ENCODE data around the gene RBFOX2. TPM values are rescaled to one million over a fixed set of nuclear protein-coding genes. Genes with fewer than 3 reads are reported as not detected.

The RBFOX2 gene
- total and polyA plus RNA-seq, 2 of the 13 experiments (the other 11 are each of a cell fraction or from before 2014, with no cell fraction given): 37.3 to 40.4 TPM

DNA sequence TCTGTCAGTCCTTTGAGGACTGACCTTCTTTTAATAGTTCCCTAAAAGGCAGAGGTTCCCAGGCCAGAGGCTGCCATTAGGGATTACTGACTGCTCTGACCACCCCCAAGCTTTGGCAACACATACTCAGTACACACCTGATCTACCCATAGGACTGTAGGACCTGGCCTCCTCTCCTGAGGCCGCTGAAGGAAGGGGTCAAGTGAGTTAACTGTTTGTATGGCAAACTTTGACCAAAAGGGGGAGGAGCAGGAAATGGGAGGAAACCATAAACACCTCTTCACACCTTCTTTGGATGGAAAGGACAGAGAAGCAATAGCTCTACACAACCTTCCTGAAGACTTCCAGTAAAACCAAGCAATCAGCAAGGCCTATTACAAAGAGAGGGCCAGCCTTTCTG is 207.0 kb downstream of the RBFOX2 start (continued):
- no peak for TF ChIP-seq MYC (CRISPR knock-in tag; IDR thresholded peaks at IDR 0.05; ENCODE audit: borderline replicate concordance)
- no peak for TF ChIP-seq CSRNP2 (CRISPR knock-in tag; conservative IDR thresholded peaks at IDR 0.05; ENCODE audit: low read depth)
- peak; percentile 20; the same call in 1 of the 2 replicates for TF ChIP-seq ZNF644 (CRISPR knock-in tag; IDR thresholded peaks at IDR 0.05; ENCODE audit: low read depth)
- TF ChIP-seq PAX8 (CRISPR knock-in tag; IDR thresholded peaks at IDR 0.05; ENCODE audit: borderline replicate concordance): no peak
- TF ChIP-seq ZNF292 (CRISPR knock-in tag; IDR thresholded peaks at IDR 0.05; ENCODE audit: borderline replicate concordance, low read depth): no peak
- TF ChIP-seq, protein P1, sequence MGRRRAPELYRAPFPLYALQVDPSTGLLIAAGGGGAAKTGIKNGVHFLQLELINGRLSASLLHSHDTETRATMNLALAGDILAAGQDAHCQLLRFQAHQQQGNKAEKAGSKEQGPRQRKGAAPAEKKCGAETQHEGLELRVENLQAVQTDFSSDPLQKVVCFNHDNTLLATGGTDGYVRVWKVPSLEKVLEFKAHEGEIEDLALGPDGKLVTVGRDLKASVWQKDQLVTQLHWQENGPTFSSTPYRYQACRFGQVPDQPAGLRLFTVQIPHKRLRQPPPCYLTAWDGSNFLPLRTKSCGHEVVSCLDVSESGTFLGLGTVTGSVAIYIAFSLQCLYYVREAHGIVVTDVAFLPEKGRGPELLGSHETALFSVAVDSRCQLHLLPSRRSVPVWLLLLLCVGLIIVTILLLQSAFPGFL (CRISPR knock-in tag; IDR thresholded peaks at IDR 0.05): no peak
- TF ChIP-seq ATRX (CRISPR knock-in tag; IDR thresholded peaks at IDR 0.05; ENCODE audit: borderline replicate concordance): no peak
- no peak for TF ChIP-seq ZNF430 (CRISPR knock-in tag; IDR thresholded peaks at IDR 0.05)
- no peak for TF ChIP-seq ZNF530 (CRISPR knock-in tag; IDR thresholded peaks at IDR 0.05; ENCODE audit: low read depth)
- TF ChIP-seq, protein P2, sequence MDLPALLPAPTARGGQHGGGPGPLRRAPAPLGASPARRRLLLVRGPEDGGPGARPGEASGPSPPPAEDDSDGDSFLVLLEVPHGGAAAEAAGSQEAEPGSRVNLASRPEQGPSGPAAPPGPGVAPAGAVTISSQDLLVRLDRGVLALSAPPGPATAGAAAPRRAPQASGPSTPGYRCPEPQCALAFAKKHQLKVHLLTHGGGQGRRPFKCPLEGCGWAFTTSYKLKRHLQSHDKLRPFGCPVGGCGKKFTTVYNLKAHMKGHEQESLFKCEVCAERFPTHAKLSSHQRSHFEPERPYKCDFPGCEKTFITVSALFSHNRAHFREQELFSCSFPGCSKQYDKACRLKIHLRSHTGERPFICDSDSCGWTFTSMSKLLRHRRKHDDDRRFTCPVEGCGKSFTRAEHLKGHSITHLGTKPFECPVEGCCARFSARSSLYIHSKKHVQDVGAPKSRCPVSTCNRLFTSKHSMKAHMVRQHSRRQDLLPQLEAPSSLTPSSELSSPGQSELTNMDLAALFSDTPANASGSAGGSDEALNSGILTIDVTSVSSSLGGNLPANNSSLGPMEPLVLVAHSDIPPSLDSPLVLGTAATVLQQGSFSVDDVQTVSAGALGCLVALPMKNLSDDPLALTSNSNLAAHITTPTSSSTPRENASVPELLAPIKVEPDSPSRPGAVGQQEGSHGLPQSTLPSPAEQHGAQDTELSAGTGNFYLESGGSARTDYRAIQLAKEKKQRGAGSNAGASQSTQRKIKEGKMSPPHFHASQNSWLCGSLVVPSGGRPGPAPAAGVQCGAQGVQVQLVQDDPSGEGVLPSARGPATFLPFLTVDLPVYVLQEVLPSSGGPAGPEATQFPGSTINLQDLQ (CRISPR knock-in tag; IDR thresholded peaks at IDR 0.05): no peak
- TF ChIP-seq MAFG (CRISPR knock-in tag; IDR thresholded peaks at IDR 0.05): no peak
- TF ChIP-seq ZNF121 (CRISPR knock-in tag; IDR thresholded peaks at IDR 0.05): no peak
- TF ChIP-seq, protein P3, sequence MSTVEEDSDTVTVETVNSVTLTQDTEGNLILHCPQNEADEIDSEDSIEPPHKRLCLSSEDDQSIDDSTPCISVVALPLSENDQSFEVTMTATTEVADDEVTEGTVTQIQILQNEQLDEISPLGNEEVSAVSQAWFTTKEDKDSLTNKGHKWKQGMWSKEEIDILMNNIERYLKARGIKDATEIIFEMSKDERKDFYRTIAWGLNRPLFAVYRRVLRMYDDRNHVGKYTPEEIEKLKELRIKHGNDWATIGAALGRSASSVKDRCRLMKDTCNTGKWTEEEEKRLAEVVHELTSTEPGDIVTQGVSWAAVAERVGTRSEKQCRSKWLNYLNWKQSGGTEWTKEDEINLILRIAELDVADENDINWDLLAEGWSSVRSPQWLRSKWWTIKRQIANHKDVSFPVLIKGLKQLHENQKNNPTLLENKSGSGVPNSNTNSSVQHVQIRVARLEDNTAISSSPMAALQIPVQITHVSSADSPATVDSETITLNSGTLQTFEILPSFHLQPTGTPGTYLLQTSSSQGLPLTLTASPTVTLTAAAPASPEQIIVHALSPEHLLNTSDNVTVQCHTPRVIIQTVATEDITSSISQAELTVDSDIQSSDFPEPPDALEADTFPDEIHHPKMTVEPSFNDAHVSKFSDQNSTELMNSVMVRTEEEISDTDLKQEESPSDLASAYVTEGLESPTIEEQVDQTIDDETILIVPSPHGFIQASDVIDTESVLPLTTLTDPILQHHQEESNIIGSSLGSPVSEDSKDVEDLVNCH (CRISPR knock-in tag; IDR thresholded peaks at IDR 0.05): no peak
- no peak for TF ChIP-seq DMAP1 (CRISPR knock-in tag; IDR thresholded peaks at IDR 0.05)
- TF ChIP-seq MATR3 (CRISPR knock-in tag; IDR thresholded peaks at IDR 0.05): no peak
- no peak for TF ChIP-seq IRF9 (CRISPR knock-in tag; IDR thresholded peaks at IDR 0.05; ENCODE audit: borderline replicate concordance)
- no peak for TF ChIP-seq ZC3H13 (CRISPR knock-in tag; IDR thresholded peaks at IDR 0.05)
- peak; percentile 52; the same call in 1 of the 2 replicates for TF ChIP-seq KAT8 (CRISPR knock-in tag; IDR thresholded peaks at IDR 0.05)
- TF ChIP-seq ZNF615 (CRISPR knock-in tag; IDR thresholded peaks at IDR 0.05; ENCODE audit: borderline replicate concordance): no peak
- TF ChIP-seq SSRP1 (CRISPR knock-in tag; IDR thresholded peaks at IDR 0.05): no peak
- TF ChIP-seq ZKSCAN1 (IDR thresholded peaks at IDR 0.05; ENCODE audit: low read length): no peak
- TF ChIP-seq ZNF510 (CRISPR knock-in tag; IDR thresholded peaks at IDR 0.05; ENCODE audit: low read depth): no peak
- no peak for TF ChIP-seq SOX6 (IDR thresholded peaks at IDR 0.05)
- peak; percentile 57; the same call in 1 of the 2 replicates for TF ChIP-seq SOX6 (CRISPR knock-in tag; IDR thresholded peaks at IDR 0.05)
- TF ChIP-seq FOXC1 (CRISPR knock-in tag; IDR thresholded peaks at IDR 0.05; ENCODE audit: borderline replicate concordance): no peak
